Measurements from ENCODE around the gene MAP2K5.

Gene MAP2K5

GRCh38 chr15:67523330-67523729 lies 19.2 kb upstream of the MAP2K5 start:
- Histone ChIP-seq H3K9ac (ENCODE audit: low read depth, low read length) (no peak overlapping the region), H3K27ac (ENCODE audit: low read depth, low read length) (no peak overlapping the region), H3K36me3 (ENCODE audit: control insufficient read depth, insufficient read depth, low read length) (no peaks in the 10 kb centered on the region), H3K27me3 (ENCODE audit: control insufficient read depth, insufficient read depth, low read length) (peaks cover 10% of the 10 kb centered on the region; the same call in 1 of the 2 replicates), H3K4me3 (ENCODE audit: low read depth, low read length) (peak overlapping the region; percentile 71), H3K4me1 (ENCODE audit: control insufficient read depth, insufficient read depth, low read length) (peaks cover 30% of the 10 kb centered on the region), H3K9me3 (ENCODE audit: control insufficient read depth, insufficient read depth, low read length) (no peaks in the 10 kb centered on the region)

GRCh38 chr15:67524235-67524634 lies 18.3 kb upstream of the MAP2K5 start:
- Histone ChIP-seq H3K9me3 (ENCODE audit: control insufficient read depth, insufficient read depth, low read length) (no peaks in the 10 kb centered on the region), H3K27ac (ENCODE audit: low read depth, low read length) (no peak overlapping the region), H3K4me3 (ENCODE audit: low read depth, low read length) (no peak overlapping the region), H3K36me3 (ENCODE audit: control insufficient read depth, insufficient read depth, low read length) (no peaks in the 10 kb centered on the region), H3K27me3 (ENCODE audit: control insufficient read depth, insufficient read depth, low read length) (peaks cover 10% of the 10 kb centered on the region; the same call in 1 of the 2 replicates), H3K4me1 (ENCODE audit: control insufficient read depth, insufficient read depth, low read length) (peaks cover 30% of the 10 kb centered on the region), H3K9ac (ENCODE audit: low read depth, low read length) (no peak overlapping the region)

GRCh38 chr15:67528513-67528912 lies 14.0 kb upstream of the MAP2K5 start:
- Histone ChIP-seq H3K9me3 (ENCODE audit: control insufficient read depth, insufficient read depth, low read length) (no peaks in the 10 kb centered on the region), H3K4me1 (ENCODE audit: control insufficient read depth, insufficient read depth, low read length) (peaks cover 14% of the 10 kb centered on the region), H3K9ac (ENCODE audit: low read depth, low read length) (no peak overlapping the region), H3K27ac (ENCODE audit: low read depth, low read length) (no peak overlapping the region), H3K27me3 (ENCODE audit: control insufficient read depth, insufficient read depth, low read length) (no peaks in the 10 kb centered on the region), H3K36me3 (ENCODE audit: control insufficient read depth, insufficient read depth, low read length) (no peaks in the 10 kb centered on the region), H3K4me3 (ENCODE audit: low read depth, low read length) (no peak overlapping the region)

- Histone ChIP-seq H3K36me3 (ENCODE audit: control insufficient read depth, insufficient read depth, low read length) (no peaks in the 10 kb centered on the region), H3K27ac (ENCODE audit: low read depth, low read length) (no peak overlapping the region), H3K4me1 (ENCODE audit: control insufficient read depth, insufficient read depth, low read length) (peaks cover 5% of the 10 kb centered on the region; the same call in 1 of the 2 replicates), H3K9ac (ENCODE audit: low read depth, low read length) (no peak overlapping the region), H3K9me3 (ENCODE audit: control insufficient read depth, insufficient read depth, low read length) (no peaks in the 10 kb centered on the region), H3K4me3 (ENCODE audit: low read depth, low read length) (no peak overlapping the region), H3K27me3 (ENCODE audit: control insufficient read depth, insufficient read depth, low read length) (no peaks in the 10 kb centered on the region)
These were observed 11.1 kb upstream of the MAP2K5 start for GRCh38 chr15:67531379-67531914.

GRCh38 chr15:67533873-67534272 lies 8.6 kb upstream of the MAP2K5 start:
- no peak overlapping the region for H3K9ac ChIP-seq (ENCODE audit: low read depth, low read length)
- H3K4me1 ChIP-seq (ENCODE audit: control insufficient read depth, insufficient read depth, low read length), result no peaks in the 10 kb centered on the region
- H3K4me3 ChIP-seq (ENCODE audit: low read depth, low read length), result no peak overlapping the region
- no peaks in the 10 kb centered on the region for H3K36me3 ChIP-seq (ENCODE audit: control insufficient read depth, insufficient read depth, low read length)
- H3K27me3 ChIP-seq (ENCODE audit: control insufficient read depth, insufficient read depth, low read length), result no peaks in the 10 kb centered on the region
- no peaks in the 10 kb centered on the region for H3K9me3 ChIP-seq (ENCODE audit: control insufficient read depth, insufficient read depth, low read length)
- H3K27ac ChIP-seq (ENCODE audit: low read depth, low read length), result no peak overlapping the region

- Histone ChIP-seq H3K9ac (ENCODE audit: low read depth, low read length) (no peak overlapping the region), H3K4me3 (ENCODE audit: low read depth, low read length) (no peak overlapping the region), H3K36me3 (ENCODE audit: control insufficient read depth, insufficient read depth, low read length) (no peaks in the 10 kb centered on the region), H3K4me1 (ENCODE audit: control insufficient read depth, insufficient read depth, low read length) (no peaks in the 10 kb centered on the region), H3K27ac (ENCODE audit: low read depth, low read length) (no peak overlapping the region), H3K27me3 (ENCODE audit: control insufficient read depth, insufficient read depth, low read length) (no peaks in the 10 kb centered on the region), H3K9me3 (ENCODE audit: control insufficient read depth, insufficient read depth, low read length) (no peaks in the 10 kb centered on the region)
These were observed 8.1 kb upstream of the MAP2K5 start for GRCh38 chr15:67534360-67534759.

- Histone ChIP-seq H3K4me1 (ENCODE audit: control insufficient read depth, insufficient read depth, low read length) (no peaks in the 10 kb centered on the region), H3K4me3 (ENCODE audit: low read depth, low read length) (no peak overlapping the region), H3K36me3 (ENCODE audit: control insufficient read depth, insufficient read depth, low read length) (no peaks in the 10 kb centered on the region), H3K9me3 (ENCODE audit: control insufficient read depth, insufficient read depth, low read length) (no peaks in the 10 kb centered on the region), H3K9ac (ENCODE audit: low read depth, low read length) (no peak overlapping the region), H3K27ac (ENCODE audit: low read depth, low read length) (no peak overlapping the region), H3K27me3 (ENCODE audit: control insufficient read depth, insufficient read depth, low read length) (no peaks in the 10 kb centered on the region)
These were observed 4.7 kb upstream of the MAP2K5 start for GRCh38 chr15:67537771-67538170.

- Histone ChIP-seq H3K36me3 (ENCODE audit: control insufficient read depth, insufficient read depth, low read length) (0 out of 2 replicates have a peak, but pooled peaks cover 11% of the 10 kb centered on the region), H3K9me3 (ENCODE audit: control insufficient read depth, insufficient read depth, low read length) (no peaks in the 10 kb centered on the region), H3K27ac (ENCODE audit: low read depth, low read length) (no peak overlapping the region), H3K4me1 (ENCODE audit: control insufficient read depth, insufficient read depth, low read length) (peaks cover 11% of the 10 kb centered on the region), H3K9ac (ENCODE audit: low read depth, low read length) (peak overlapping the region; percentile 62; the same call in 1 of the 2 replicates), H3K27me3 (ENCODE audit: control insufficient read depth, insufficient read depth, low read length) (no peaks in the 10 kb centered on the region), H3K4me3 (ENCODE audit: low read depth, low read length) (peak overlapping the region; percentile 89)
These were observed 830 bp downstream of the MAP2K5 start for GRCh38 chr15:67543348-67543718.

- no peak overlapping the region for H3K9ac ChIP-seq (ENCODE audit: low read depth, low read length)
- H3K4me1 ChIP-seq (ENCODE audit: control insufficient read depth, insufficient read depth, low read length), result peaks cover 22% of the 10 kb centered on the region
- no peaks in the 10 kb centered on the region for H3K9me3 ChIP-seq (ENCODE audit: control insufficient read depth, insufficient read depth, low read length)
- H3K4me3 ChIP-seq (ENCODE audit: low read depth, low read length), result no peak overlapping the region
- H3K27ac ChIP-seq (ENCODE audit: low read depth, low read length), result no peak overlapping the region
- H3K36me3 ChIP-seq (ENCODE audit: control insufficient read depth, insufficient read depth, low read length), result 0 out of 2 replicates have a peak, but pooled peaks cover 11% of the 10 kb centered on the region
- H3K27me3 ChIP-seq (ENCODE audit: control insufficient read depth, insufficient read depth, low read length), result no peaks in the 10 kb centered on the region
These were observed 2.0 kb downstream of the MAP2K5 start for GRCh38 chr15:67544475-67544874.

GRCh38 chr15:67545864-67546263 lies 3.4 kb downstream of the MAP2K5 start:
- no peak overlapping the region for H3K27ac ChIP-seq (ENCODE audit: low read depth, low read length)

GRCh38 chr15:67547064-67547463 lies 4.6 kb downstream of the MAP2K5 start:
- H3K9me3 ChIP-seq (ENCODE audit: control insufficient read depth, insufficient read depth, low read length), result no peaks in the 10 kb centered on the region
- no peak overlapping the region for H3K27ac ChIP-seq (ENCODE audit: low read depth, low read length)
- no peak overlapping the region for H3K9ac ChIP-seq (ENCODE audit: low read depth, low read length)
- H3K4me3 ChIP-seq (ENCODE audit: low read depth, low read length), result no peak overlapping the region
- no peaks in the 10 kb centered on the region for H3K27me3 ChIP-seq (ENCODE audit: control insufficient read depth, insufficient read depth, low read length)
- peaks cover 22% of the 10 kb centered on the region; the same call in 1 of the 2 replicates for H3K36me3 ChIP-seq (ENCODE audit: control insufficient read depth, insufficient read depth, low read length)
- peaks cover 26% of the 10 kb centered on the region for H3K4me1 ChIP-seq (ENCODE audit: control insufficient read depth, insufficient read depth, low read length)

More at GRCh38 chr15:67545864-67546263, 3.4 kb downstream of the MAP2K5 start:
- Histone ChIP-seq H3K9ac (ENCODE audit: low read depth, low read length) (no peak overlapping the region), H3K4me1 (ENCODE audit: control insufficient read depth, insufficient read depth, low read length) (peaks cover 26% of the 10 kb centered on the region), H3K27me3 (ENCODE audit: control insufficient read depth, insufficient read depth, low read length) (no peaks in the 10 kb centered on the region), H3K36me3 (ENCODE audit: control insufficient read depth, insufficient read depth, low read length) (peaks cover 15% of the 10 kb centered on the region; the same call in 1 of the 2 replicates), H3K4me3 (ENCODE audit: low read depth, low read length) (no peak overlapping the region), H3K9me3 (ENCODE audit: control insufficient read depth, insufficient read depth, low read length) (no peaks in the 10 kb centered on the region)

All from HUES48 (cell line).